Stimulated activated naive CD4-positive, alpha-beta T cell (primary cell): ENCODE data around the gene SMOC2.

Source experiments
- DNase-seq, 6 experiments: peaks; one replicate each; lab custom pipeline; 2025; lab: John Stamatoyannopoulos, UW

SMOC2 gene

DNA sequence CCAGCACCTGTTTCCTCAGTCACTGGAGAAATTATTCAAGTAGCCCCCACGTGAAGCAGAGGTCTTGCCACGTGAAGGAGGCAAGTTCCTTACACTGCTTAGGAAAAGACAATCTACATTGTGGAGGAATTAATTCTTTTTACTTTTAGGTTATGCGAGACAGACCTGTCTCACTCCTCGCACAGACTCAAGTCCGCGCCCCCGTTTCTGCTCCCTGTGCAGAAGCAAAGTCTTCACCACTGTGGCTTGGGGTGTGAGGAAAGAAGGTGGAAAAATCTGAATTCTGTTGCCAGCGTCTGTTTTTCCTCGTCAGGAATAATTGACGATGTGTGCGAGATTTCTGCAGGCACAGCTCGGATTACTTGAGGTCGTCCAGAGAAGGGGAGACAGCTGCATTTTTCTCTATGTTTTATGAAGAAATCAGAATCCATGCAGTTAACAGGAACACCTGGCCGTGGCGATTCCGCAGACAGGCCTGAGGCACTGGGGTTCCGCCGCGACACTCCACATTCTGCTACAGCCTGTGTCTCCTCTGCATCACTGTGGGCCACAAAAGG lies 185.1 kb downstream of the SMOC2 start:
- no peak for DNase-seq

DNA sequence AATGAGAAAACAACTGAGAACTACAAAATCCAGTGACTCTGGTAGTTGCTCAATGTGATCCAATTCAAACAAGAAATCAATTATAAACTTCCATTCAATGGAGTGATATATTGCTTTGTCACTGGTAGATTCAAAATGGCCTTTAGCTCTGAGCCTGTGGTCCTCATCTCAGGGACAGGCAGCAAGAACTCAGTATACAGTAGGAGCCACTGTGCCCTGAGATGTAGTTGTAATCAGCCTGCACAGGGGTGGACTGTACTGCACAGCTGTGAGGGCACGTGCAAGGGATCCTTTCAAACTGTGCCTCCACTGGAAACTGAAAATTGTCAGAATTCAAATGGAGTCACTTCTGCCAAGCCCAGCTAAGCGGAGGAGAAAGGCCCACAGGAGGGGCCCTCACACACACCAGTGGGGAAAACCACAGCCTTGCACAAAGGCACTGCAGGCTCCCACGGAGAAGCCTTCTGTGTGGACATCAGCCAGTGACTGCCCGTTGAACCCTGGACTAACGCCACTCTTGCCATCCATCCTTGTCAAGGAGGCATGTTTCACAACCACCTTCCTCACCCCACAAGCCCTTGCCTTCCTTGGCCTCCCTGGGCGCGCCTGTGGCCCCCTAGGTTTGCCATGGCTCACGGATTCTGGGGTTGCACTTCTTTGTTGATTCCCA lies 186.7 kb downstream of the SMOC2 start:
- no peak for DNase-seq

DNA sequence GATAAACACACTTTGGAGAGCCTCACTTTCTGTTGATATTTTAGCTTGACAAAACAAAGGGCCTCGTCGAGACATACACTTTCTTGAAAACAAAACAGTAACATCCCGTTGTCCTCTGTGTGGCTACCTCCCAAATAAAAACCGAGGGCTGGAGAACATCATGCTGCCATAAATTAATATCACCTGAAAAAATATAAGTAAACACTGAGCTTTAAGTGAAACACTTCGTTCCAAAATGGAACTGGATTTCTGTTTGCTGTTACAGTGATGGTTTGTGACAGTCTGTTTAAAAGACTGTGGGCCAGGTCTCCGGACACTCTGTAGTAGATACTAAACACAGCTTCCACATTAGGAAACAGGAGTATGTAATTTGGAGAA lies 187.2 kb downstream of the SMOC2 start:
- no peak for DNase-seq

DNA sequence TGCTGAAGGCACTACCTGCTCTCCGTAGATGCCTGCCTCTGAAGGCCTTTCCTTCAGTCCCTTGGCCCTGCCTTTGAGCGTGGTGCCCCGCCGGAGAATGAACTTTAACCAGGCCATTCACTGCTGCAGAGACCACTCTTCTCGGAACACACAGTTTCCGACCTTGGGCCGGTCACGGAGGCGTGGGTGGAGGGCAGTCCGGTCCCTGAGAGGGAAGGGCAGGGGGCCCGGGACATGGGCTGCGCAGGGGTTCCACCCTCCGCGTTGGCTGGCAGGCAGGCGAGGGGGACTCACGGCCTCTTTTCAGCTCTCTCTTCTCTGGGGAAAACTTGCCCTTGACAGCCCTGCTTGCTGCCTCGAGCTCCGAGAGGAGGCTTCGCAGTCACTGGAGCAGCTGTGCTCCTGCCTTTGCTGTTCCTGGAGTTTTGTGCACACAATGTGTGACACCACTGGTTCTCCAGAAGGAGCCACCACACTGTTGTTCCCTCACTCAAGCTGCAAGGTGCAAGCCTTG lies 187.8 kb downstream of the SMOC2 start:
- DNase-seq = no peak

DNA sequence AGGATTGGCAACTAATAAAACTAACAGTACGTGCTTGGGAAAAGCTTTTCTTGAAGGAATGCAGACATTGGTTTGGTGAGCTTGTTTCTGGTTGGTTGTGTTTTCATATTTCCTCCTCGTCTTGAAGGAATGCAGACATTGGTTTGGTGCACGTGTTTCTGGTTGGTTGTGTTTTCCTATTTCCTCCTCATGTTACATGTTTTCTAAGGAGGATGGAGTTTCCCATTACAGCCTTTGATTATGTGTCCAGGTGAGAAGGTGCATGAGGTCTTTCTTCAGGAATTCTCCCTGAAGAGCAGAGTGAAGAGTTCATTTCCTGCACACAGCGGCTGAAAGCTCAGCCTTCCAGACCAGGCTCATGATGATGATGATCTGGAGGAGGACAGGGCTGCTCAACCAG lies 190.6 kb downstream of the SMOC2 start:
- DNase-seq = no peak

DNA sequence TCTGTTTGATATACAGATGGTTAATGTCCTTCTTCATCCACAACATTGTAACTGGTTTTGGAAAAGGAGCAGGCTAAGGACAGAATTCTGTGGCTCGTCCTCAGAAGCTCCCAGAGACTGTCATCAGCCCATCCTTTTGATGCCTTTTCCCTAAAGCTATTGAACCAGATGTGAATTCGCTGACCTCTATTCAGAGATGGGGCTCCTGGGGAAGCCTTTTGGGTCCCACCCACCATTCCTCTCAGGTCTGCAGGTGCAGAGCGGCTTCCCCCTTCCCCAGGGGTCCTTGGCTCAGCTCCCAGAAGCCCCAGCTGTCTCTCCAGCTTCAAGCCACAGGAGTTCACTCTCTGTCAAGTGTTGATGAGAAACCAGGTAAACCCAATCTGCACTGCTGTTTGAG lies 191.7 kb downstream of the SMOC2 start:
- no peak for DNase-seq

DNA sequence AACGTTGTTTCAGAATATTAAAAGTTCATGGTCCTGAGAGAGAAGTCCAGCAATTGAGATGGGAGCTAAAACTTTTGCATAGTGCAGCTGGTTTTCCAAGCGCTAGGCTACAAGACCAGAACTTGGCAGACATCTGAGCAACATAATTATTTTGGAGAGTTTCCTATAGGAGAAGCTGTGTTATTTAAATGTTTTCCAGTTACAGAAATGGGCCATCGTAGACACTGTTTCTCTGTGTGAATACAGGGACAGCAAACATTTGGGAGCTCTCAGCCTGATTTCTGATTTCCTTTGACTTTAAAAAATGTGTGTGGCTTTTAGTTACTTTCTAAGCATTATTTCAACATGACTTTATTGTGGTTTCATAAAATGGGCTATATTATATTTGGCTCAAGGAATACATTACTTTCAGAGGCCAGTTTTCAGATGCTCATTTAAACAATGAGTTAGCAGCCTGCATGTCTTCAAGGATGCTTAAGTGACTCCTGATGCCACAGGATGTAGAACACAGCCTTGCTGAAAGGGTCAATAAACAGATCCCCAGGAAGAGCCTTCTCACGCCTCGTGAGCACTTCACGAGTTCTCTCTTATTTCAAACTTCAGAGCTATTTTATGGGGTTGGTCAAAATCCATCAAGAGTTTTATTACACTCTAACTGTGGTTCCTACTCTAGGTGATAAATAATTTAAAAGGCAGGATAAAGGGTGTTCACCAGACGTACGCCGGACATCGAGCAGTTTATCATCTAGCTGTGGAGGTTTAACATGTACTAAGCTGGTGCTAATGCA lies 193.8 kb downstream of the SMOC2 start:
- no peak for DNase-seq

DNA sequence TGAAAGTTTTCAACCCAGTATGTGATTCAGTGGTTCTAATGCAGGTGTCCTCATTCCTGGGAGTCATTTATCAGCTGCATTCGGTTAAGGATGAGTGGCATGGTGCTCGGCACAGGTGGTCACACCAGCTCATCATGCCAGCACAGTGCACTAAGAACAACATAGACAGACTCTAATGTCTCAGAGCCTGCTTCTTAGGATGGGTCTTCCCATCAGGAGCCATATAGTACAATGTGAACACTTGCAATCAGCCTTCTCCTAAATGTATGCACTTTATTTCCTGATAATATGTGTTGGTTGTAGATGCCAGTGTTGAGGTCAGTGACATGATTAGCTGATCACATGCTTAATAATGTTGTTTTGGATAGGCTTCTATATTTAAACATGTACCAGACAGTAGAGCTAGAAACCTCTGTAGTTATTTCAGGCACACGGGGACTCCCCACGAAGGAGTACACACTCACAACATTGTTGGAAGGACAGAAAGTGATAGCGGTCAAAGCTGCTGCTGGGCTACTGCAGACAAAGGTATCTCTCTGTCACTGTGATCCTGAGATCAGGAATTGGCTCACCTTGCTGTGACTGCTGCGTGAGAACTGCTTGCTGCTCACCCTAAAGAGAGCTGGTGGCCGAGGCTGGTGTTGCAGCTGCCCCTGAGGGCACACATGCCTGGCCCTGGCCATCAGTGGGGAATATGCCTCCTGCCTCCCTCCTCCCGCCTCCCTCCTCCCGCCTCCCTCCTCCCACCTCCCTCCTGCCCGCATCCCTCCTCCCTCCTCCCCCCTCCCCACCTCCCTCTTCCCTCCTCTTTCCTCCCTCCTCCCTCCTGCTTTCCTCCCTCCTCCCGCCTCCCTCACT lies 195.4 kb downstream of the SMOC2 start:
- no peak for DNase-seq

DNA sequence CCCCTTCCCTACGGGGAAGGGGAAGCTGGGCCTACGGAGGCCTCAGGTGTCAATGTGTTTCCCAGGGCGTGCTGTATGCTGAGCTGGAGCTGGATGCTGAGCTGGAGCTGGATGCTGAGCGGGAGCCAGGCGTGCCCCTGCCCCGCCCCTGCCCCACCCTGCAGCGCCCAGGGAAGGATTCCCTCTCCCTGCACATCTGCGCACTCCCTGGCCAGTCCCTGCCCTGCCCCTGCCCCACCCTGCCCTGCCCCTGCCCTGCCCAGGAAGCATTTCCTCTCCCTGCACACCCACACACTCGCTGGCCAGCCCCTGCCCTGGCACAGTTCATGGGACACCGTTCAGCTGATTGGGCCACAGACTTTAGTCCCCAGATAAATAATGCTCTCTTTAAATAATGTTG lies 196.8 kb downstream of the SMOC2 start:
- DNase-seq = no peak

DNA sequence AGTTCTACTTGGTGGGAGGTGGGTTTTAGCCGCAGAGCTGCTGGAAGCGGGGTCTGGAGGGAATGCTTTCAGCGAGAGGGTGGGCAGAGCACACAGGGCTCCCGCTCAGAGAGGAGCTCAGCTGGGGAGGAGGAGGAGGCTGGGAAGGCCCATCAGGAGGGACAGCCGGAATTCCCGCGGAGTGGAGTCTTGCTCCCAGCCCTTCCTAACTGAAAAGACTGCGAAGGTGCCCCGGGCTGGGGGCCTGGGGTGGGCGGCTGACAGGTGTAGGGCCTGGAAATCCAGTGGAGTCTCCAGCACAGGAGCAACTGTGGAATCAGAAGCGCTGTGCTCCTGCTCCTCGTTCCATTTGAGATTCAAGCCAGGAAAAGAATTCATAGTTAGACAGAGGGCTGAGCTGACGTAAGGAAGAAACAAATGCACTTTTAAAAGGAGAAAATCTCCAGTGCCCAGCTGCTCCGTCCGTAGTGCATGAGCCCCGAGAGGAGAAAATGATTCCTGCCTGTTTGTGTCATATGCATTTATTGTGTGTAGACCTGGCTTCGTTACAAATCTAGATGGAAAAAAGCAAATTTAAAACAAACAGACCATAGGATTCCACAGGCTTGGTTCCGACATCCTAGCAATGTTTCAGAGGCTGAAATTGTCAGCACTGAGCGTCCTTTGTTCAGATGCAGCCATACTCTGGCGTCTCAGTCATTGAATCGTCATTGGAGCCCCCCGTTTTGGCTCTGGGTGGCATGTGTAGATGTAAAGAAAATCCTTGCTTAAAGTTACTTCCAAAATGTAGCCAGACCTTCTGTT lies 197.7 kb downstream of the SMOC2 start:
- no peak for DNase-seq

DNA sequence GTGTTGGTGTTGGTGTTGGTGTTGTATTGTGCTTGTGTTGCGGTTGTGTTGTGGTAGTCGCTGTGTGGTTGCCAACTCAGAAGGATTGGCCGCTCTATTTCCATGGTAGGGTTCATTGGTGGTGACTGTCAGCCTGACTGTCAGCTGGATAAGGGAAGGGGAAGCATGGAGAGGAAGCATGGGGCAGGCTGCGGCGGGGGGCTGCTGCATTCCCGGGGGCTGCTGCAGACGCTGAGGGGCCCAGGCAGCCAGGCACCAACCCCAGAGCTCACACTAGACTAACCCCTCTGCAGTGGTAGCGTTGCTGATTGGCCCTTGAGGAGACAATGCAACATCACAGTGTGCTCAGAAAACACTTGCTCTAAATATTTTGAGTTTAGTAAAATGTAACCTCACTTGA lies 199.2 kb downstream of the SMOC2 start:
- no peak for DNase-seq

DNA sequence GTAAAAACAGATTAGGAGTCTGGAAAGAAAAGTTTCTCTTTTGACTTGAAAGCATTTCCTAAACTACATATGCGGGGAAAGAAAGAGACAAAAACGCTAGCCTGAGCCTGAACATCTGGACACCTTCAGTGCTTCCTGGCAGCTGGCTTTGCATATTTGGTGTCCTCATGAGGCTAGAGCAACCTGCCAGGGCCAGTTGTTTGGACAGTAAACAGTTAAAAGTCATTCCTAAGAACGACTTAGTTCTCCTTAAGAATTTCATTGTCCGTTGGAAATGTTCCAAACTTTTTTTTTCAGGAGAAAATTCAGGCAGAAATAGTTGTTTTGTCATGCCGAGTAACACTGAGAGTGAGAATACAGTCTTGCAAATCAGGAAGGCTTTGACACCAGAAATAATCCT lies 199.8 kb downstream of the SMOC2 start:
- no peak for DNase-seq

DNA sequence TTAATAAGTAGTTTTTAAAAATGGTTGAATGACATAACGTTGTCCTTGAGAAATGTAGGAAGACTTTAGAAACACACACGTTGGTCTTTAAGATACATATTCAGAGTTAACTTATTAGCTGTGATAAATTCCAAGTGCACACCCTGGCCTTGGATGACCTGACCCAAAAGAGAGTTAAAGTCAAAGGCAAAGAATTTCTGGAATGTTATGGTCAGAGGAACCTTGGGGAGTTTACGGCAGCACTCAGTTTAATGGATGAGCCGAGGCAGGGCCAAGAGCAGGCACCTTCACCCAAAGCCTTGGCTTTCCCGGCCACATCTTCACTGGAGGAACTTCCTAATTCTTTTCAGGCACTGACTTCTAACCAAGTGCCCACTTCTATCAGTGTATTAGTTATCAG lies 200.5 kb downstream of the SMOC2 start:
- no peak for DNase-seq

DNA sequence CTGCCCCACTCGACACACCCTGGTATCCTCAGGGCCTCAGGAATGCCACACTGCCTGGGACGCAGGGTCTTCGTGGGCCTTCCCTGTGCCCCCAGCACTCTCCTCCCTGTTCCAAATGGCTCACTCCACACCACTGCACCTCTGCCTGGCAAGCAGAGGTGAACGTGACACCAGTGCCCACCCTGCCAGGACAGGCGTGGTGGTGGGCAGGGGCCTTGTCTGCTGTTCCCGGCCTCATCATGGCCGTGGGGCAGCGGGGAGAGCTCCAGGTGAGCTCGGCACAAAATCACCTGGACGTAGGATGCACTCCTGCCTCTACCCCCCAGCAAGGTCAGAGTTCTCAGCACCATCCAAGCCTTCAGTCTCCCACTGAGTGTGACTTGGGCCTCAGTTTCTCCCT lies 202.4 kb downstream of the SMOC2 start:
- no peak for DNase-seq

DNA sequence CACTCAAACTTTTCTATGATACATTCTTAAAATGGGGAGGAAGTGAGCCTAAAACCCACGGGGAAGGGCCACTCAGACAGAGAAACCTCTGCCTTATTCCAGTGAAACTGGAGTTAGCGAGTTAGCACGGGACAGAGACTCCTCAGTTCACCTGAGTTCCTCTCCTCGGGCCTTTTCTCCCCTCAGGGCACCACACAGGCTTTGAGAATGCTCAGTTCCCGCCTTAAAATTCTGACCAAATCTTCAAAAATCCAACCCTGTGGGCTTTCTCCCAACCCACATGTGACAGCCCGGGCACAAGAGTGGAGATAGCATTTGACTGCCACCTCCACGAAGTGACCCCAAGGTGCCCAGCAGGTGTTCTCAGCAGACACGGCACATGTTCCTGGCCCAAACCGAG lies 204.3 kb downstream of the SMOC2 start:
- DNase-seq = no peak

DNA sequence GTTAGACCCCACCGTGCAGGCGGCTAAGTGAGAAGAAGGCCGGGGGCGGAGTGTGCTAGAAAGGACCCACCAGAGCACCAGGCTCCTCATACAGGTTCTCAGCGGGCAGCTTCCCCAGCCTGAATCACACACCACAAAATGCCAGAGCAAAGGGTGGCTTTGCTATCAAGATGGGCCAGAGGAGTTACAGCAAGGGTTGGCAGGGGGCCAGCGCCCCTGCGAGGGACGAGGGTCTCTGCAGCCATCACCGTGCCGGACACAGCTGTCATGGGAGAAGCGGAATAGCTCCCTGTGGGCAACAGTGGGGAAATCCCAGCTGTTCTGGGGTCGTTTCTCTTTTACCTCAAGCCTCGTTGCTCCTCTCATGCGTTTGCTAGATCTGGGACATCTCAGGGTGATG lies 206.3 kb downstream of the SMOC2 start:
- no peak for DNase-seq

DNA sequence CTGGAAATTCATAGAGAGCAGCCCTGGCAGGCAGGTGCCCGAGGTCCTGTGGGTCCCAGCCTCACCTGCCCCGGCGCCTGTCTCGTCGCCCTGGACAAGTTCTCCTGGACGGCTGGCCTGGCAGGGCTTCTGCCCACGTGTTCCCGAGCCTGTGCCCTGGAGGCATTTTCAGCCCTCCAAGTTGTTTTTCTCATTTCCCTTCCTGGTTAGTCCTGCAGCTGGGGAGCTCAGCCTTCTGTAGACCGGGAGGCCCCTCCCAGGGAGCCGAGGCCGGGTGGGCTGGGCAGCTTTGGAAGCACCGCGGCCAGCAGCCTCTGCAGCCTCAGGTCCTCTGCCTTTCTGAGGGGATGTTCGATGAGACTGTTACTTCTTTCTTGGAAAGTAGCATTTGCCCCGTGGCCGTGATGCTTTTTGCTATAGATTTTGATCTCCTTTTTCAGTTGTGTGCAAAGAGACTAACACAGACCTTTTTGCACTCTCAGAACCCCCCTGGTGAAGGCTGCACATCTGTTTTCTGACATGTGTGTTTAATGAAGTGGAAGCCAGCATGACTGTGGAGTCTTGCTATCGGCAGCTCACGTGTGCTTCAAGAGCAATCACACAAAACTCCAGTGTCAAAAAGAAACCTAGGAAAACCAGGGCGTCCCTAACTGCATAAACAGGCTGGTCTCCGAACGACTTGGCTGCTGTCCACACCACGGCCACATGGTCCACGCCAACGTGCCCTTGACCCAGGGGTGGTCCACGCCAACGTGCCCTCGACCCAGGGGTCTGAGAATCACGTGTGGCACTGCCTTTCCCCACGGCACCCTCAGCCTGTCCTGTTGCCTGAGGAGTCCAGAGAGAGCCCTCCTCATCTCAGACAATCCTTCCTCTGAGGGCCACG lies 207.5 kb downstream of the SMOC2 start:
- DNase-seq = no peak

DNA sequence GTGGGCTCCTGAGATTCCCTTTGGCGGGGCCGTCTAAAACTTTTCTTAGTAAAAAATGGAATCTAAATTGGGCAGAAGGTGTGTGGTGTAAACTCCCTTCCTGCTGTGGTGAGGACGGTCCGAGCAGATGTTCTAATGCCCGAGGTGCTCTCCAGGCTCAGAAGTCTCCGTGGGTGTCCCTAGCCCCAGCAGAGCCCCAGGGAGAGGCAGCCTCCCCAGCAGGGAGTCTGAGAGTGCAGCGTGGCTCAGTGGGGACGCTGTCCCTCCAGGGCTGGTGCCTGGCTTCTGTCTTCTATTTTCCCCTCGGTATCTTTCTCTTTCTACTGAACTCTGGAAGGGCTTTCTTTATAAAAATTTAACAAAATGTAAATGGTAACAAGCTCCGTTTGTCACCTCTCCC lies 208.2 kb downstream of the SMOC2 start:
- no peak for DNase-seq

DNA sequence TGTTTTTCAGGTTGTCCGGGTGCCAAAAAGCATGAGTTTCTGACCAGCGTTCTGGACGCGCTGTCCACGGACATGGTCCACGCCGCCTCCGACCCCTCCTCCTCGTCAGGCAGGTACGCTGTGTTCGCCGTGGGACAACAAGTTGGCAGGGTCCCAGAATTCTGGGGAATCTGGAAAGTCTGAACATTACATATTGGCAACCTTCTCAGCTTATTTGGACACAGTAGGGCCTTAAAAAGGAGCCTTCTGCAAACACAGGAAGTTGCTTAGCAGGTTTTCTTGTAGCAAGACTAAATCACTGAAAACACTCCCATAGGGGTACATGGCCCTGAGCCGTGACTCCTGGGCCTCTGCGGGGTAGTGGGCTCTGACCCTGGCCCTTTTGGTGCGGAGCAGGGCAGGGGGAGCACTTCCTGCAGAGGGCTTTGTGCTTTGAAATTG lies 209.7 kb downstream of the SMOC2 start:
- DNase-seq = no peak

DNA sequence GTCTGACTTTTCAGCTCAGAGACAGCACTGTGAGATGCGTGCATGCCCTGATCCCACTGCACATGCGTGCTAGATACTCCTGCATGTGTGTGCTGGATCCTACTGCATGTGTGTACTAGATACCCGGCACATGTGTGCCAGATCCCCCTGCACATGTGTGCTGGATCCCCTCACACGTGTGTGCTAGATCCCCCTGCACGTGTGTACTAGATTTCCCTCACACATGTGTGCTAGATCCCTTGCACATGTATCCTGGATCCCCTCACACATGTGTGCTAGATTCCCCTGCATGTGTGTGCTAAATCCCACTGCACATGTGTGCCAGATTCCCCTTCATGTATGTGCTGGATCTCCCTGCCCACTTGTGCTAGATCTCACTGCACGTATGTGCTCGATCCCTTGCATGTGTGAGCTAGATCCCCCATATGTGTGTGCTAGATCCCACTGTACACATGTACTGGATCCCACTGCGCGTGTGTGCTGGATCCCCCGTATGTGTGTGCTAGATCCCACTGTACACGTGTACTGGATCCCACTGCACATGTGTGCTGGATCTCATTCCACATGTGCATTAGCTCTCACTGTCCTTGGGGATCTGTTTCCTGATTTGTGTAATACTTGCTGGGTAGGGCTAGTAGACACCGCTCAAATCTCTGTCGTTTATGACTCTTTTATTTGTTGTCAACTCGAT lies 214.6 kb downstream of the SMOC2 start:
- no peak for DNase-seq
